ENCODE results near the gene CCDC89.
"Not testable (repeated sequence)": the region's sequence is repeated elsewhere in the genome, so short reads cannot be mapped to it uniquely, and the experiment has no call there.

DNA sequence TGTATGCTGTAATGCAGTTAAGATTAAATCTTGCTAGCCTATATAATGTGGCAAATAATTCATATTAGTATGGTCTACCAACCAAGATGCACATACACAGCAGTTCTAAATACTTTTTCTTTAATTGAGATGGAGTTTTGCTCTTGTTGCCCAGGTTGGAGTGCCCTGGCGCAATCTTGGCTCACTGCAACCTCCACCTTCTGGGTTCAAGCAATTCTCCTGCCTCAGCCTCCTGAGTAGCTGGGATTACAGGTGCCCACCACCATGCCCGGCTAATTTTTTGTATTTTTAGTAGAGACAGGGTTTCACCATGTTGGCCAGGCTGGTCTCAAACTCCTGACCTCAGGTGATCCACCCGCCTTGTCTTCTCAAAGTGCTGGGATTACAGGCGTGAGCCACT lies 31.7 kb downstream of the CCDC89 start:
- TF ChIP-seq, protein P1, sequence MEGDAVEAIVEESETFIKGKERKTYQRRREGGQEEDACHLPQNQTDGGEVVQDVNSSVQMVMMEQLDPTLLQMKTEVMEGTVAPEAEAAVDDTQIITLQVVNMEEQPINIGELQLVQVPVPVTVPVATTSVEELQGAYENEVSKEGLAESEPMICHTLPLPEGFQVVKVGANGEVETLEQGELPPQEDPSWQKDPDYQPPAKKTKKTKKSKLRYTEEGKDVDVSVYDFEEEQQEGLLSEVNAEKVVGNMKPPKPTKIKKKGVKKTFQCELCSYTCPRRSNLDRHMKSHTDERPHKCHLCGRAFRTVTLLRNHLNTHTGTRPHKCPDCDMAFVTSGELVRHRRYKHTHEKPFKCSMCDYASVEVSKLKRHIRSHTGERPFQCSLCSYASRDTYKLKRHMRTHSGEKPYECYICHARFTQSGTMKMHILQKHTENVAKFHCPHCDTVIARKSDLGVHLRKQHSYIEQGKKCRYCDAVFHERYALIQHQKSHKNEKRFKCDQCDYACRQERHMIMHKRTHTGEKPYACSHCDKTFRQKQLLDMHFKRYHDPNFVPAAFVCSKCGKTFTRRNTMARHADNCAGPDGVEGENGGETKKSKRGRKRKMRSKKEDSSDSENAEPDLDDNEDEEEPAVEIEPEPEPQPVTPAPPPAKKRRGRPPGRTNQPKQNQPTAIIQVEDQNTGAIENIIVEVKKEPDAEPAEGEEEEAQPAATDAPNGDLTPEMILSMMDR (conservative IDR thresholded peaks at IDR 0.05) = not testable (repeated sequence)
- not testable (repeated sequence) for TF ChIP-seq ZFX (IDR thresholded peaks at IDR 0.05)

All from C4-2B (cell line).